Suppressor macrophage treated with lipopolysaccharide for 1 hour (primary cell): ENCODE results near the gene SLC46A1.
A peak's percentile ranks its signal among the peaks of the same experiment; 100 is the strongest.

Experiments
- DNase-seq, 3 donors: peaks; one replicate each; pipeline ENCODE4 v3.0.0-alpha.2; 2020 to 2022

Gene SLC46A1

GRCh38 chr17:28404007-28404406 lies 2.0 kb downstream of the SLC46A1 start:
- DNase-seq = peak in 2 of 3 donors; percentile 27 to 35

GRCh38 chr17:28402844-28403243 lies 3.2 kb downstream of the SLC46A1 start:
- no peak for DNase-seq

- no peak for DNase-seq
Observed at GRCh38 chr17:28402224-28402630, 3.8 kb downstream of the SLC46A1 start.

GRCh38 chr17:28399808-28400207 lies 6.2 kb downstream of the SLC46A1 start:
- no peak for DNase-seq

GRCh38 chr17:28398280-28398981 lies 7.6 kb downstream of the SLC46A1 start:
- peak; percentile 31 to 58 (median 45) for DNase-seq

- no peak for DNase-seq
Observed at GRCh38 chr17:28397687-28398279, 8.2 kb downstream of the SLC46A1 start.

- no peak for DNase-seq
Observed at GRCh38 chr17:28397275-28397674, 8.7 kb downstream of the SLC46A1 start.

GRCh38 chr17:28396635-28397239 lies 9.3 kb downstream of the SLC46A1 start:
- DNase-seq = peak in 1 of 3 donors; percentile 25

- no peak for DNase-seq
Observed at GRCh38 chr17:28395968-28396367, 10.0 kb downstream of the SLC46A1 start.

GRCh38 chr17:28395426-28395825 lies 10.6 kb downstream of the SLC46A1 start:
- no peak for DNase-seq

- DNase-seq = peak in 1 of 3 donors; percentile 32
Observed at GRCh38 chr17:28394337-28395116, 11.5 kb downstream of the SLC46A1 start.

- DNase-seq = no peak
Observed at GRCh38 chr17:28392491-28392890, 13.5 kb downstream of the SLC46A1 start.

GRCh38 chr17:28391401-28391800 lies 14.6 kb downstream of the SLC46A1 start:
- DNase-seq = no peak

- DNase-seq = no peak
Observed at GRCh38 chr17:28390984-28391383, 15.0 kb downstream of the SLC46A1 start.

GRCh38 chr17:28390563-28390962 lies 15.4 kb downstream of the SLC46A1 start:
- no peak for DNase-seq

- DNase-seq = no peak
Observed at GRCh38 chr17:28390141-28390540, 15.9 kb downstream of the SLC46A1 start.

- DNase-seq = no peak
Observed at GRCh38 chr17:28388106-28388505, 17.9 kb downstream of the SLC46A1 start.

GRCh38 chr17:28386391-28386790 lies 19.6 kb downstream of the SLC46A1 start:
- DNase-seq = no peak

- DNase-seq = no peak
Observed at GRCh38 chr17:28385406-28385805, 20.6 kb downstream of the SLC46A1 start.

- no peak for DNase-seq
Observed at GRCh38 chr17:28385037-28385400, 21.0 kb downstream of the SLC46A1 start.

GRCh38 chr17:28384281-28385036 lies 21.6 kb downstream of the SLC46A1 start:
- DNase-seq = peak; percentile 62 to 77 (median 63)

GRCh38 chr17:28381141-28381825 lies 24.7 kb downstream of the SLC46A1 start:
- DNase-seq = peak; percentile 52 to 68 (median 61)
